ENCODE results near the gene TTC19.

DNA sequence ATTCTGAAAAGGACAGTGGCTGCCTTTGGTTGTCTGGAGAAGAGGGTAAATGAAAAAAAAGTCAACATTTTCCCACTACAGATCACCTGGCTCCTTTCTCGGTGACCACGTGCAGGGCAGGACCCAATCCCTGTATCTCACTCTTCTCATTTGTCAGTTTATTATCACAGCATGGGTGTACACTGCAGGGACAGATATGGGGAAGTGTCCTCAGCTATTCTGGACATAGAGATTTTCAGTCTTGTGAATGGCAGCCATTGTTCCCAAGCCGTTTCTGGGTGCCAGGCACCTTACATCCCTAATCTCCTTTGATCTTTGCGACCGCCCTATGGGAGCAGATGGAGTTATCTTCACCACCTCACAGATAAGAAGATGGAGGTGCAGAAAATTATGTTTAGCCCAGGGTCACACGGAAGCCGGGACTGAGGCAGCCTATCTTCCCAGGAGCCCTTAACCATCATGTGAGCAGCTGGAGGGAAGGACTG is 47.5 kb upstream of the TTC19 start:
- TF ChIP-seq, protein P1, sequence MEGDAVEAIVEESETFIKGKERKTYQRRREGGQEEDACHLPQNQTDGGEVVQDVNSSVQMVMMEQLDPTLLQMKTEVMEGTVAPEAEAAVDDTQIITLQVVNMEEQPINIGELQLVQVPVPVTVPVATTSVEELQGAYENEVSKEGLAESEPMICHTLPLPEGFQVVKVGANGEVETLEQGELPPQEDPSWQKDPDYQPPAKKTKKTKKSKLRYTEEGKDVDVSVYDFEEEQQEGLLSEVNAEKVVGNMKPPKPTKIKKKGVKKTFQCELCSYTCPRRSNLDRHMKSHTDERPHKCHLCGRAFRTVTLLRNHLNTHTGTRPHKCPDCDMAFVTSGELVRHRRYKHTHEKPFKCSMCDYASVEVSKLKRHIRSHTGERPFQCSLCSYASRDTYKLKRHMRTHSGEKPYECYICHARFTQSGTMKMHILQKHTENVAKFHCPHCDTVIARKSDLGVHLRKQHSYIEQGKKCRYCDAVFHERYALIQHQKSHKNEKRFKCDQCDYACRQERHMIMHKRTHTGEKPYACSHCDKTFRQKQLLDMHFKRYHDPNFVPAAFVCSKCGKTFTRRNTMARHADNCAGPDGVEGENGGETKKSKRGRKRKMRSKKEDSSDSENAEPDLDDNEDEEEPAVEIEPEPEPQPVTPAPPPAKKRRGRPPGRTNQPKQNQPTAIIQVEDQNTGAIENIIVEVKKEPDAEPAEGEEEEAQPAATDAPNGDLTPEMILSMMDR (IDR thresholded peaks at IDR 0.05; ENCODE audit: poor library complexity) = no peak
- TF ChIP-seq EZH2 (IDR thresholded peaks at IDR 0.05; ENCODE audit: borderline replicate concordance) = no peak
- no peak for TF ChIP-seq EZH2phosphoT487 (IDR thresholded peaks at IDR 0.05; ENCODE audit: low read depth, severe bottlenecking, unreplicated experiment)
